GM10266 (cell line): ENCODE data around the gene FGL2.
"Not testable (repeated sequence)": the region's sequence is repeated elsewhere in the genome, so short reads cannot be mapped to it uniquely, and the experiment has no call there.

Experiments
- DNase-seq: peaks from one replicate; pipeline ENCODE4 v3.0.0; 2012; ENCODE audit errors: extremely low spot score
- TF ChIP-seq, protein P1 (sequence below): IDR thresholded peaks from 2 replicates; pipeline ENCODE4 v1.5.1; 2012; ENCODE audit warnings: mild to moderate bottlenecking, low read depth; ENCODE audit not compliant: control insufficient read depth, insufficient read depth; ENCODE audit errors: missing control alignments

The FGL2 gene

DNA sequence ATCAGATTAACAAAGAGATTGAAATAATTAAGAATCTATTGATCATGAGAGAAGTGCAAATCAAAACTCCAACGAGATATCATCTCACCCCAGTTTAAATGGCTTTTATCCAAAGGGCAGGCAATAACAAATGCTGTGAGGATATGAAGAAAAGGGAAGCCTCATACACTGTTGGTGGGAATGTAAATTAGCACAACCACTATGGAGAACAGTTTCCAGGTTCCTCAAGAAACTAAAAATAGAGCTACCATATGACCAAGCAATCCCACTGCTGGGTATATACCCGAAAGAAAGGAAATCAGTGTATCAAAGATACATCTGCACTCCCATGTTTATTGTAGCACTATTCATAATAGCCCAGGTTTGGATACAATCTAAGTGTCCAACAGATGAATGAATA lies 13.8 kb downstream of the FGL2 start:
- TF ChIP-seq, protein P1, sequence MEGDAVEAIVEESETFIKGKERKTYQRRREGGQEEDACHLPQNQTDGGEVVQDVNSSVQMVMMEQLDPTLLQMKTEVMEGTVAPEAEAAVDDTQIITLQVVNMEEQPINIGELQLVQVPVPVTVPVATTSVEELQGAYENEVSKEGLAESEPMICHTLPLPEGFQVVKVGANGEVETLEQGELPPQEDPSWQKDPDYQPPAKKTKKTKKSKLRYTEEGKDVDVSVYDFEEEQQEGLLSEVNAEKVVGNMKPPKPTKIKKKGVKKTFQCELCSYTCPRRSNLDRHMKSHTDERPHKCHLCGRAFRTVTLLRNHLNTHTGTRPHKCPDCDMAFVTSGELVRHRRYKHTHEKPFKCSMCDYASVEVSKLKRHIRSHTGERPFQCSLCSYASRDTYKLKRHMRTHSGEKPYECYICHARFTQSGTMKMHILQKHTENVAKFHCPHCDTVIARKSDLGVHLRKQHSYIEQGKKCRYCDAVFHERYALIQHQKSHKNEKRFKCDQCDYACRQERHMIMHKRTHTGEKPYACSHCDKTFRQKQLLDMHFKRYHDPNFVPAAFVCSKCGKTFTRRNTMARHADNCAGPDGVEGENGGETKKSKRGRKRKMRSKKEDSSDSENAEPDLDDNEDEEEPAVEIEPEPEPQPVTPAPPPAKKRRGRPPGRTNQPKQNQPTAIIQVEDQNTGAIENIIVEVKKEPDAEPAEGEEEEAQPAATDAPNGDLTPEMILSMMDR: no peak
- no peak for DNase-seq

DNA sequence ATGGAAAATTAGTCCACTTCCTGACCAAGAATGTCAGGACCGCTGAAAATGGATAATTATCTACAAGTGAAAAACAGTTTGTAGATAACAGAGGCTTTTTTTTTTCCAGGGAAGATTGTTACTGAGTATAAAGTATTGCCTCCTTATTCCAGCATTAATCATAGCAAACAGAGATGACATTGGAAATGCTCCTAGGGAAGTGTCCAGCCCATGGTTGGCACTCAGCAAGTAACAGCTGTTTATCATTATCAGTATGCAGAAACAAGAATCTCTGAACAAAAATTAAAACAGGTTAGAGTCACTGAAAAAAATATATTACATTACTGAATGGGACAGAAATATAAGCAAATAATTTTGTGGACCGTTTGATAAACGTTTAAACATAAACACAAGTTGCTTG lies 14.6 kb downstream of the FGL2 start:
- TF ChIP-seq, protein P1: no peak
- DNase-seq: no peak

GRCh38 chr7:77184463-77184862 lies 15.2 kb downstream of the FGL2 start:
- TF ChIP-seq, protein P1: no peak
- no peak for DNase-seq

DNA sequence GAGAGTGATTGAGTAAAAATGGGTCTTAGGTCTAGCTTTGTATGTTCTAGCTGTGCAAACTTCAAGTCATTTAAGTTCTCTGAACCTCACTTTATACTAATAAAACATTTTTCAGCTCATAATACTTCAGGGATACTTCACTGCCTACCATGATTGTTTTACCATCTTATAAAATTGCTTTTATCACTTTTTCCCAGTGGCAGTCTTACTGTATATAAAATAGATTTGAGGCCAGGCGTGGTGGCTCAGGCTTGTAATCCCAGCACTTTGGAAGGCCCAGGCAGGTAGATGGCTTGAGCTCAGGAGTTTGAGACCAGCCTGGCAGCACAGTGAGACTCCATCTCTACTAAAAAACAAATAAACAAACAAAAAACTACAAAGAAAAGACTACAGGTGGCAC lies 17.4 kb downstream of the FGL2 start:
- TF ChIP-seq, protein P1: no peak

DNA sequence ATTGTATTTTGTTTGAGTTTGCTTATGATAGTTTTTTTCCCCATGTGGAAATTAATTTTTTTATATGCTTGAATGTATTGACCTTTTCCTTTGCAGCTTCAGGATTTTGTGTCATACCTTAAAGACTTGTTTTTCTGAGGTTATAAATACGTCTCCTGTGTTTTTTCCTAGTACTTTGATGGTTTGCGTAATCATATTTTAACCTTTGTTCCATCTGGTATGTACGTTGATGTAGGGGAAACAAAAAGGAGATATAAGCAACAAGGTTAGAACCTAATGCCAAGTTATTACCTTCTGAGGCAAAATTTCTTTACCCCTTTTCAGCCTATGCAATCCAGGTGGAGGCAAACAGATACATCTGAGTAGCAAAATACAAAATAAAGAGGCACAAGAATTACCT lies 17.9 kb downstream of the FGL2 start:
- TF ChIP-seq, protein P1: no peak
- DNase-seq: no peak

More for the DNA sequence above, 17.4 kb downstream of the FGL2 start:
- no peak for DNase-seq

DNA sequence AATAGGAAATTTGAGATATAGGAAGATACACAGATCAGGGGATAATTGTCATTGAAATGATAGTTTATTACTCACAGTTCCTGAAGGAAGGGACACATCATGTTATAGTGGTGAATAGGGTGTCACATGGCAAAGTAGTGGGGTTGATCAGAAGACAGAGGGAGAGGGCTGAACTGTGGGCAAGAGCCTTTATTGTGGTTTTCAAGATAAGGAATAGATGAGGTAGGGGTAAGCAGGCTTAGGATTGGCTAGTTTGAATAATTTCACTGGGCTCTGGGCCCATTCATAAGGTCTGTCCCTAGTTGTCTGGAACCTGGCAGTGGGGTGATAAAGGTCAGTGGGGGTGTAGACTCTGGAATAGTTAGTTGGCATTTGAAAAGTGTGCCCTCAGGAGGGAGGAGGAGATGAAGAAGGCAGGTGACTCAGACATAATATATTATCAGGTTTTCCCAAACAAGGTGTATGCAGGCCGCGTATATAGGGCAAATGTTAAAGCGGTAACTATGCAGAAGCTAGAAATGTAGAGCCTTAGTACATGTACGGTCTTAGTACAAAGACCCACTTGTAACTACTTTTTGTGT lies 18.5 kb downstream of the FGL2 start:
- no peak for DNase-seq
- TF ChIP-seq, protein P1: no peak

DNA sequence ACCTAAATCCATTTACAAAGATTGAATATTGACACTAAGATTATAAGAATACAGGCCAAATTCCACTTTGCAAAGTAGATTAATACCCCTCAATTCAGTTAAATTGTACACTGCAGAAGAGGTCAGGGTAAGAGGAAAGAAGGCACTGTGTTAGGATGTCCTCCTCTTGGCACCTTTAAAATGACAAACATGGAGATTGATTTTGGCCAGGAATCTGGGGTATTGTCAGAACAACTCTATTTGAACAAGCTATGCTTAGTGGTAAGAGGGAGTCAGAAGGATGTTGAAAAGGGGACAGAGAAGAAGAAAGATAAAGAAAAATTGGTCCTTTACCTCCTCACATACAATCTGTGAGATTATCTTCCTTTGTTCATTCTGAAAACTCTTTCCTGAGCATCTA lies 21.6 kb downstream of the FGL2 start:
- DNase-seq: not testable (repeated sequence)

DNA sequence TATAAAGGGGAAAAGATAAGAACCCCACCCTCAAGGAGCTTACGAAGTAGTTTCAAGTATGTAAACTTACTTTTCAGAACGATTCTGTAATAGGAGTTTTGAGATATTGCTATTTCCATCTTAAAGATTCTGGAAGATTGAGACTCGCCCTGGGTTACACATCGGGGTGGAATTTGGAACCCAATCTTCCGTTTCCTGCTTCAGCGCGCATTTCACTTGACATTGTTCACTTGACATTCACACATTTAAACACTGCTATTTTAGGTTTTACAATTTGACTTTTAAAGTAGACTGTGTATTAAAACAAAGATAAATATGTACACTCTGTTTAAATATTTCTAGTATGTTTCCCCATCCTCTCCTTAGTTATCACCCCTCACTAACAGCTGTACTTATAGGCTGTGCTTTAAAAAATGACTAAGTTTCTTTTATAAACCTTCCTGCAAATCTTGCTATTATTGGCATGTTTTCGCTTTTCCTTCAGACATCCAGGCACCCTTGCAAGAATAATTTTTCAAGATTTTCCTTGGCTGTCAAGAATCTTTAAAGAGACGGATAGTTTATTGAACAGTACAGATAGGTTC lies 22.2 kb downstream of the FGL2 start:
- not testable (repeated sequence) for DNase-seq

GRCh38 chr7:77175274-77175800 lies 24.3 kb downstream of the FGL2 start:
- not testable (repeated sequence) for DNase-seq

DNA sequence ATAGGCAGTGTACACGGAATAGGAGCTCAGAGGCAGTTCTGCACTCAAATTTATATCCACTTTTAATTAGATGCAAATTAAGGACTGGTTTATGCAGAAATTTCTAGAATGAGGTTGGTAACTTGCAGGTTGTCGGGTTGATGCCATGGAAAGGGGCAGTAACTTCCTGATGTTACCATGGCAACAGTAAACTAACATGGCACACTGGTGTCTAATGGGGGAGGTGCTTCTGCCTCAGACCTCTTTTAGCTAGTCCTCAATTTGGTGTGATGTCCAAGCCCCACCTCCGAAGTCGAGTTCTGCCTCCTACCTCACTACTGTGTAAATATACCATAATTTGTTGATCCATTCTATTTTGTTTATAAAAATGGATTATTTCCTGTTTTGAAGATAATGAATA lies 25.2 kb downstream of the FGL2 start:
- not testable (repeated sequence) for DNase-seq

DNA sequence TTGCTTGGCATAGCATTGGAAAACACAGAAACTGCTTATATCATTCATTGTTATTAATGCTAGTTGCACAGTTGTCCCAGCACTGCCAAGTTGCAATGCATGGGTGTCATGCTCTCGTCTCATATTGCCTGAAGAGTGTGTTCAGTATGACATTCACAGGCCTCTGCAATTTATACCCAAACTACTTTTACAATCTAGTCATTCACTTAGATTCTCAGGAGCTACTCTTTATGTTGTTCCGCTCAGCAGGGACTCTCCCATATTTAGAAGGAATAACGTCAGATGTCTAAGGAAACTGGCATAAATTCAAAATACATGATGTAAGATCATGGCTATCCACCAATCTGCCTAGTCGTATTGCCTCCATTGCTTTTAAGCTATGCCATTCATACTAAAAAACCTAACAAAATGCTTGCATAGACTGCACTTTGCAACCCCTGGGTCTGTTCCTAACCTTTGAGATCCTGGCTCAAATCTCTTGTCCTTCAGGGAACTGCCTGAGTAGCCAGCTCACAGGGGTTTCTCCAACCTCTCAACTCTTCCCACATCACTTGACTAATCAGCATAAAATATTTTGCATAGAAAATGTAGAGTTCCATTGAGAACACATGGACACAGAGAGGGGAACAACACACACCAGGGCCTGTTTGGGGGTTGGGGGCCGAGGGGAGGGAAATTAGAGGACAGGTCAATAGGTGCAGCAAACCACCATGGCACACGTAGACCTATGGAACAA lies 27.0 kb downstream of the FGL2 start:
- DNase-seq: not testable (repeated sequence)

GRCh38 chr7:77171073-77171472 lies 28.5 kb downstream of the FGL2 start:
- not testable (repeated sequence) for DNase-seq
